ENCODE measurements around the gene HNRNPUL1. TPM values are rescaled to one million over a fixed set of nuclear protein-coding genes. Genes with fewer than 3 reads are reported as not detected.

HNRNPUL1 gene
- total RNA-seq, 1 experiment from 2014 or later = 315 TPM

GRCh38 chr19:41321204-41321599 lies 57.0 kb downstream of the HNRNPUL1 start:
- H4K91ac ChIP-seq (ENCODE audit: insufficient read length, low read depth, low read length) = no peak overlapping the region
- H2BK12ac ChIP-seq (ENCODE audit: insufficient read length, low read depth, low read length) = no peak overlapping the region
- no CpG with 5 or more reads among the region's 7 CpGs for WGBS (ENCODE audit: extremely low coverage, insufficient read length, low lambda C conversion rate)
- no peak overlapping the region for H4K8ac ChIP-seq (replicated peaks; ENCODE audit: insufficient read length, low read depth, low read length)
- no peak for DNase-seq
- H3K9me3 Mint-ChIP-seq = no peaks in the 10 kb centered on the region; a peak in 1 of 5 replicates
- H2BK20ac ChIP-seq (ENCODE audit: low read depth, low read length, poor library complexity, severe bottlenecking) = no peak overlapping the region
- H3K9ac ChIP-seq (ENCODE audit: extremely low read depth, insufficient read length, low read length) = no peak overlapping the region
- no peak overlapping the region for H3K18ac ChIP-seq (ENCODE audit: insufficient read length, low read depth, low read length)
- H3K4me1 ChIP-seq (ENCODE audit: insufficient read depth, low read length) = peaks cover 8% of the 10 kb centered on the region; the same call in 1 of the 2 replicates
- H3T11ph ChIP-seq (ENCODE audit: low read length) = no peak overlapping the region
- H2AFZ ChIP-seq (ENCODE audit: low read length) = no peak overlapping the region
- no peak overlapping the region for H4K5ac ChIP-seq (ENCODE audit: insufficient read length, low read depth, low read length)
- no peak overlapping the region for H3K4me2 ChIP-seq (ENCODE audit: insufficient read depth, insufficient read length, low read length)
- no peak overlapping the region for H3K27ac Mint-ChIP-seq
- H3K27me3 Mint-ChIP-seq (ENCODE audit: low read depth) = peaks cover 1% of the 10 kb centered on the region; the same call in 1 of the 2 replicates
- H3K23ac ChIP-seq (ENCODE audit: insufficient read length, low read depth, low read length) = no peak overlapping the region
- no peaks in the 10 kb centered on the region for H3K79me1 ChIP-seq (ENCODE audit: insufficient read depth, low read depth, low read length, poor library complexity, severe bottlenecking)
- TF ChIP-seq CTCF (conservative IDR thresholded peaks at IDR 0.05) = no peak
- H3K36me3 Mint-ChIP-seq (ENCODE audit: insufficient read depth in 1 of 3, low read depth in 3 of 3) = peaks cover 20 to 60% (median 52%) of the 10 kb centered on the region in 3 experiments
- no peak overlapping the region for H3K27ac ChIP-seq (ENCODE audit: insufficient read length, low read depth, low read length)
- no peak overlapping the region; a peak in 1 of 5 replicates for H3K4me3 Mint-ChIP-seq
- no peaks in the 10 kb centered on the region for H3K27me3 ChIP-seq (ENCODE audit: insufficient read depth, low read length)
- no peak overlapping the region for H3K56ac ChIP-seq (ENCODE audit: insufficient read length, low read depth, low read length)
- no peak overlapping the region for H2AK5ac ChIP-seq (ENCODE audit: insufficient read length, low read length)
- peaks cover 34 to 38% of the 10 kb centered on the region in 2 experiments for H3K4me1 Mint-ChIP-seq
- no peak overlapping the region for H2BK120ac ChIP-seq (ENCODE audit: low read depth, low read length, poor library complexity, severe bottlenecking)
- H3K79me2 ChIP-seq (ENCODE audit: insufficient read depth, low read length) = no peaks in the 10 kb centered on the region
- H3K9me3 ChIP-seq (ENCODE audit: control insufficient read depth, low read depth, low read length) = no peaks in the 10 kb centered on the region
- no peak overlapping the region for H3K14ac ChIP-seq (ENCODE audit: insufficient read depth, low read length)
- H3K4ac ChIP-seq (ENCODE audit: low read depth, low read length) = no peak overlapping the region
- H2BK5ac ChIP-seq (ENCODE audit: insufficient read length, low read length) = no peak overlapping the region
- no peaks in the 10 kb centered on the region for H4K20me1 ChIP-seq (ENCODE audit: control insufficient read depth, insufficient read depth, insufficient read length)
- H3K23me2 ChIP-seq (ENCODE audit: insufficient read length, low read depth, low read length, poor library complexity, severe bottlenecking) = peaks cover 14% of the 10 kb centered on the region
- no peak overlapping the region for H2BK15ac ChIP-seq (ENCODE audit: low read depth, low read length)

Measured in H9 (cell line).